Loucy (cell line): ENCODE results near the gene MACROD2.

Experiments
- EZH2phosphoT487 ChIP-seq: fragments of 200-600 bp; IDR thresholded peaks from 2 replicates; pipeline ENCODE4 v1.6.1; 2018; ENCODE audit warnings: antibody characterized with exemption, mild to moderate bottlenecking, moderate library complexity, borderline replicate concordance
- TF ChIP-seq, protein P1 (sequence below): fragments of 200-600 bp; sonication (generic); conservative IDR thresholded peaks from 2 replicates; pipeline ENCODE4 v1.5.1; 2014; ENCODE audit warnings: mild to moderate bottlenecking, antibody characterized with exemption, low read length

DNA sequence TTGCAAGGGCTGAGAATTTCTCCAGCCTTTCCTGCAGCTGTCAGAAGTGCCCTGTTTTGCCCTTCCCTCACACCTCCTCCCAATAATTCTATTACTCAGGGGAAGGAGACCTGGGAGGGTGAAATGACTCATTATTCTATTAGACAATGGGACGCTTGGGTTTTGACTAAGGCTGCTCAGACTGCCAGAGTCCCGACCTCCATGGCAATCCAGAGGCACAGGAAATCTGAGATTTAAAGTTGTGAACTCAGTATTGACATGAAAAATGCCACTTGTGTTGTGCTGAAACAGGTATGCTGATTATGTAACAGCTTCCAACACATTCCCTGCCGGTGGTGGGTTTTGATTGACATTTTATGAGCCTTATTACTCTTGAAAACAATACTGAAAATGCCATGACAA is 967.9 kb downstream of the MACROD2 start:
- TF ChIP-seq, protein P1, sequence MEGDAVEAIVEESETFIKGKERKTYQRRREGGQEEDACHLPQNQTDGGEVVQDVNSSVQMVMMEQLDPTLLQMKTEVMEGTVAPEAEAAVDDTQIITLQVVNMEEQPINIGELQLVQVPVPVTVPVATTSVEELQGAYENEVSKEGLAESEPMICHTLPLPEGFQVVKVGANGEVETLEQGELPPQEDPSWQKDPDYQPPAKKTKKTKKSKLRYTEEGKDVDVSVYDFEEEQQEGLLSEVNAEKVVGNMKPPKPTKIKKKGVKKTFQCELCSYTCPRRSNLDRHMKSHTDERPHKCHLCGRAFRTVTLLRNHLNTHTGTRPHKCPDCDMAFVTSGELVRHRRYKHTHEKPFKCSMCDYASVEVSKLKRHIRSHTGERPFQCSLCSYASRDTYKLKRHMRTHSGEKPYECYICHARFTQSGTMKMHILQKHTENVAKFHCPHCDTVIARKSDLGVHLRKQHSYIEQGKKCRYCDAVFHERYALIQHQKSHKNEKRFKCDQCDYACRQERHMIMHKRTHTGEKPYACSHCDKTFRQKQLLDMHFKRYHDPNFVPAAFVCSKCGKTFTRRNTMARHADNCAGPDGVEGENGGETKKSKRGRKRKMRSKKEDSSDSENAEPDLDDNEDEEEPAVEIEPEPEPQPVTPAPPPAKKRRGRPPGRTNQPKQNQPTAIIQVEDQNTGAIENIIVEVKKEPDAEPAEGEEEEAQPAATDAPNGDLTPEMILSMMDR, result no peak
- no peak for TF ChIP-seq EZH2phosphoT487
